ENCODE measurements around the gene TRAPPC2. TPM values are rescaled to one million over a fixed set of nuclear protein-coding genes. Genes with fewer than 3 reads are reported as not detected.

TRAPPC2 gene
- total RNA-seq, 1 experiment from 2014 or later, result 23.6 TPM

- Histone ChIP-seq H2AFZ (peak within 1 kb of the TSS; percentile 67), H3K27ac (peak within 1 kb of the TSS; percentile 82), H3K9me2 (ENCODE audit: insufficient read depth) (no peaks in the 10 kb centered on the region), H3K4me2 (peak within 1 kb of the TSS; percentile 96), H3K79me2 (ENCODE audit: low read depth) (peaks cover 48% of the 10 kb centered on the region), H3K27me3 (ENCODE audit: insufficient read depth, low read depth) (no peaks in the 10 kb centered on the region), H3K9me3 (ENCODE audit: insufficient read depth, low read depth) (no peaks in the 10 kb centered on the region), H3F3A (ENCODE audit: insufficient read depth, low read depth) (peaks cover 36% of the 10 kb centered on the region; the same call in 1 of the 2 replicates), H3K4me1 (replicated peaks; ENCODE audit: insufficient read depth) (peaks cover 54% of the 10 kb centered on the region), H3K4me3 (peak within 1 kb of the TSS; percentile 63), H3K36me3 (ENCODE audit: low read depth) (no peaks in the 10 kb centered on the region), H4K20me1 (ENCODE audit: insufficient read depth) (no peaks in the 10 kb centered on the region)
- intact Hi-C loops (cut with micrococcal nuclease; ENCODE audit: unreplicated experiment), result loop anchor here (1.0 kb wide), 1 partner anchor 20 kb away; no protein-coding TSS in a partner anchor
- ChIA-PET CTCF (no interaction called here), POLR2A (ENCODE audit: unreplicated experiment) (interaction anchor here (0.7 kb wide), 1 partner anchor 1955 kb away, joined by 3 read pairs; no protein-coding TSS in a partner anchor)
- TF ChIP-seq CTCF (conservative IDR thresholded peaks at IDR 0.05), result no peak
- TF ChIP-seq EZH2 (IDR thresholded peaks at IDR 0.05; ENCODE audit: low read depth), result no peak
- BruUV-seq (replicated peaks), result no TSS peak
- peak; percentile 54 to 88 for DNase-seq
Observed at GRCh38 chrX:13688958-13689740, 45.3 kb downstream of the TRAPPC2 start, which contains the start of gene RAB9A. Gene RAB9A (plus strand): TSS chrX:13689128. CDS start chrX:13708747, 19,619 bp downstream.

- Histone ChIP-seq H3F3A (ENCODE audit: insufficient read depth, low read depth) (peaks cover 29% of the 10 kb centered on the region; the same call in 1 of the 2 replicates), H3K4me1 (replicated peaks; ENCODE audit: insufficient read depth) (peaks cover 48% of the 10 kb centered on the region), H4K20me1 (ENCODE audit: insufficient read depth) (no peaks in the 10 kb centered on the region), H3K4me2 (peak overlapping the region; percentile 96), H3K9me3 (ENCODE audit: insufficient read depth, low read depth) (no peaks in the 10 kb centered on the region), H3K9me2 (ENCODE audit: insufficient read depth) (no peaks in the 10 kb centered on the region), H3K36me3 (ENCODE audit: low read depth) (no peaks in the 10 kb centered on the region), H3K79me2 (ENCODE audit: low read depth) (peaks cover 41% of the 10 kb centered on the region), H3K27ac (peak overlapping the region; percentile 82), H2AFZ (peak overlapping the region; percentile 67), H3K4me3 (peak overlapping the region; percentile 63), H3K27me3 (ENCODE audit: insufficient read depth, low read depth) (no peaks in the 10 kb centered on the region)
- DNase-seq, result no peak
- intact Hi-C loops (cut with micrococcal nuclease; ENCODE audit: unreplicated experiment), result no loop called here
- CTCF ChIA-PET, result no interaction called here
- BruUV-seq (replicated peaks), result TSS peak; percentile 36
- POLR2A ChIA-PET (ENCODE audit: unreplicated experiment), result no interaction called here
- TF ChIP-seq CTCF (conservative IDR thresholded peaks at IDR 0.05) (no peak), EZH2 (IDR thresholded peaks at IDR 0.05; ENCODE audit: low read depth) (no peak)
Observed at GRCh38 chrX:13688384-13688957, 45.9 kb downstream of the TRAPPC2 start.

- Histone ChIP-seq H3K4me1 (replicated peaks; ENCODE audit: insufficient read depth) (peaks cover 35% of the 10 kb centered on the region), H3K27ac (no peak overlapping the region), H3K4me2 (no peak overlapping the region), H3K27me3 (ENCODE audit: insufficient read depth, low read depth) (no peaks in the 10 kb centered on the region), H3K9me2 (ENCODE audit: insufficient read depth) (no peaks in the 10 kb centered on the region), H3K79me2 (ENCODE audit: low read depth) (peaks cover 31% of the 10 kb centered on the region), H3K9me3 (ENCODE audit: insufficient read depth, low read depth) (no peaks in the 10 kb centered on the region), H3K36me3 (ENCODE audit: low read depth) (no peaks in the 10 kb centered on the region), H3K4me3 (no peak overlapping the region), H3F3A (ENCODE audit: insufficient read depth, low read depth) (peaks cover 16% of the 10 kb centered on the region; the same call in 1 of the 2 replicates), H2AFZ (no peak overlapping the region), H4K20me1 (ENCODE audit: insufficient read depth) (no peaks in the 10 kb centered on the region)
- POLR2A ChIA-PET (ENCODE audit: unreplicated experiment), result interaction anchor here (0.6 kb wide), 1 partner anchor 18 kb away, joined by 15 read pairs; no protein-coding TSS in a partner anchor
- BruUV-seq (replicated peaks), result no TSS peak
- no peak for DNase-seq
- TF ChIP-seq EZH2 (IDR thresholded peaks at IDR 0.05; ENCODE audit: low read depth) (no peak), CTCF (conservative IDR thresholded peaks at IDR 0.05) (no peak)
- intact Hi-C loops (cut with micrococcal nuclease; ENCODE audit: unreplicated experiment), result no loop called here
- CTCF ChIA-PET, result no interaction called here
Observed at GRCh38 chrX:13687203-13687602, 47.2 kb downstream of the TRAPPC2 start.

All from PC-9 (cell line).